Measurements from ENCODE around the gene CDC42BPG.

Gene CDC42BPG

GRCh38 chr11:64845129-64845775 is 799 bp upstream of the CDC42BPG start:
- TF ChIP-seq EZH2phosphoT487 (IDR thresholded peaks at IDR 0.05; ENCODE audit: borderline replicate concordance) (no peak), CTCF (conservative IDR thresholded peaks at IDR 0.05; ENCODE audit: low read length) (no peak)
- H3F3A ChIP-seq (ENCODE audit: low read depth), result no peaks in the 10 kb centered on the region

GRCh38 chr11:64843686-64844329 is 645 bp downstream of the CDC42BPG start:
- no peaks in the 10 kb centered on the region for H4K20me1 ChIP-seq (ENCODE audit: insufficient read depth, low read length, poor library complexity, severe bottlenecking)
- H3K9me3 ChIP-seq (ENCODE audit: insufficient read depth, low read depth, low read length), result no peaks in the 10 kb centered on the region
- no peak overlapping the region for H2AFZ ChIP-seq (ENCODE audit: low read length)
- H3K27me3 ChIP-seq (ENCODE audit: insufficient read depth, low read length, poor library complexity, severe bottlenecking), result no peaks in the 10 kb centered on the region
- no peaks in the 10 kb centered on the region for H3K9me2 ChIP-seq (replicated peaks; ENCODE audit: low read depth, low read length)
- peaks cover 5% of the 10 kb centered on the region for H3K4me1 ChIP-seq (ENCODE audit: insufficient read depth, low read length, poor library complexity, severe bottlenecking)
- H3F3A ChIP-seq (ENCODE audit: low read depth), result no peaks in the 10 kb centered on the region
- no peak overlapping the region for H3K9ac ChIP-seq (ENCODE audit: low read depth, low read length, poor library complexity, severe bottlenecking)
- no peak for TF ChIP-seq CTCF (conservative IDR thresholded peaks at IDR 0.05; ENCODE audit: low read length)
- no peak for TF ChIP-seq EZH2phosphoT487 (IDR thresholded peaks at IDR 0.05; ENCODE audit: borderline replicate concordance)
- no peaks in the 10 kb centered on the region for H3K79me2 ChIP-seq (ENCODE audit: insufficient read depth, low read length)
- no peaks in the 10 kb centered on the region for H3K36me3 ChIP-seq (ENCODE audit: insufficient read depth, low read length)
- no peak overlapping the region for H3K4me2 ChIP-seq (ENCODE audit: low read depth, low read length, poor library complexity, severe bottlenecking)
- H3K4me3 ChIP-seq (ENCODE audit: low read length, poor library complexity, severe bottlenecking), result no peak overlapping the region

More at GRCh38 chr11:64845129-64845775, 799 bp upstream of the CDC42BPG start:
- peak overlapping the region; percentile 63 for H3K4me3 ChIP-seq (ENCODE audit: low read length, poor library complexity, severe bottlenecking)
- H3K36me3 ChIP-seq (ENCODE audit: insufficient read depth, low read length), result no peaks in the 10 kb centered on the region
- H3K4me1 ChIP-seq (ENCODE audit: insufficient read depth, low read length, poor library complexity, severe bottlenecking), result peaks cover 8% of the 10 kb centered on the region
- H3K9ac ChIP-seq (ENCODE audit: low read depth, low read length, poor library complexity, severe bottlenecking), result no peak overlapping the region
- H3K4me2 ChIP-seq (ENCODE audit: low read depth, low read length, poor library complexity, severe bottlenecking), result peak overlapping the region; percentile 44
- H3K27me3 ChIP-seq (ENCODE audit: insufficient read depth, low read length, poor library complexity, severe bottlenecking), result no peaks in the 10 kb centered on the region
- H3K79me2 ChIP-seq (ENCODE audit: insufficient read depth, low read length), result no peaks in the 10 kb centered on the region
- no peaks in the 10 kb centered on the region for H3K9me2 ChIP-seq (replicated peaks; ENCODE audit: low read depth, low read length)
- peak overlapping the region; percentile 45; the same call in 1 of the 2 replicates for H2AFZ ChIP-seq (ENCODE audit: low read length)
- H4K20me1 ChIP-seq (ENCODE audit: insufficient read depth, low read length, poor library complexity, severe bottlenecking), result no peaks in the 10 kb centered on the region
- H3K9me3 ChIP-seq (ENCODE audit: insufficient read depth, low read depth, low read length), result no peaks in the 10 kb centered on the region

- no peaks in the 10 kb centered on the region for H3K4me1 ChIP-seq (ENCODE audit: insufficient read depth, low read length, poor library complexity, severe bottlenecking)
- H3K4me3 ChIP-seq (ENCODE audit: low read length, poor library complexity, severe bottlenecking), result no peak overlapping the region
- no peaks in the 10 kb centered on the region for H3K9me2 ChIP-seq (replicated peaks; ENCODE audit: low read depth, low read length)
- no peak overlapping the region for H2AFZ ChIP-seq (ENCODE audit: low read length)
- H3K79me2 ChIP-seq (ENCODE audit: insufficient read depth, low read length), result no peaks in the 10 kb centered on the region
- no peaks in the 10 kb centered on the region for H3K27me3 ChIP-seq (ENCODE audit: insufficient read depth, low read length, poor library complexity, severe bottlenecking)
- no peak overlapping the region for H3K9ac ChIP-seq (ENCODE audit: low read depth, low read length, poor library complexity, severe bottlenecking)
- no peaks in the 10 kb centered on the region for H3K9me3 ChIP-seq (ENCODE audit: insufficient read depth, low read depth, low read length)
- H3K36me3 ChIP-seq (ENCODE audit: insufficient read depth, low read length), result no peaks in the 10 kb centered on the region
- no peaks in the 10 kb centered on the region for H3F3A ChIP-seq (ENCODE audit: low read depth)
- no peaks in the 10 kb centered on the region for H4K20me1 ChIP-seq (ENCODE audit: insufficient read depth, low read length, poor library complexity, severe bottlenecking)
- no peak overlapping the region for H3K4me2 ChIP-seq (ENCODE audit: low read depth, low read length, poor library complexity, severe bottlenecking)
- no peak for TF ChIP-seq CTCF (conservative IDR thresholded peaks at IDR 0.05; ENCODE audit: low read length)
- no peak for TF ChIP-seq EZH2phosphoT487 (IDR thresholded peaks at IDR 0.05; ENCODE audit: borderline replicate concordance)
Measured at GRCh38 chr11:64842851-64843685, 1.4 kb downstream of the CDC42BPG start.
